Stimulated activated CD4-positive, alpha-beta T cell treated with anti-CD3 and anti-CD28 coated beads, Interleukin-2, amount 100 ng/mL, for 24 hours (primary cell): ENCODE measurements around the gene UBQLN4.

Experiments used
- DNase-seq, 2 donors: peaks; one replicate each; pipeline ENCODE4 v3.0.0-alpha.2; 2020

UBQLN4 gene

DNA sequence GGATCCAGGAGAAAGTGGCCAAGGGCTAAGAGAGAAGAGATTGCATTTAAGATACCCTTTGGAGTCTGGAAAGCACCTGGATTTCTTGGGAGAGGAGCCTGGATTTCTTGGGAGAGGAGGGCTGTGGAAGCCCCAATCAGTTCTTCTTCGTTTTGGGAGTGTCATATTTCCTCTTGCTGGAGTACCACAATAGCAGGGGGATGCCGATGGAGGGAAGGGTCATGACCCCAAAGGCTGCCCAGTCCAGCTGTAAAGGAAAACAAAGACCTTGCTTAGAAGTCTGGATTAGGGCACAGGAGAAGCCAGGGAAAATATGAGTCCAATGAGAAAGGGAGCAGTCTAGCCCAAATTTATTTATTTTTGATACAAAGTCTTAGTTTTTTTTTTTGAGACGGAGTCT lies 44.2 kb downstream of the UBQLN4 start:
- DNase-seq = no peak

DNA sequence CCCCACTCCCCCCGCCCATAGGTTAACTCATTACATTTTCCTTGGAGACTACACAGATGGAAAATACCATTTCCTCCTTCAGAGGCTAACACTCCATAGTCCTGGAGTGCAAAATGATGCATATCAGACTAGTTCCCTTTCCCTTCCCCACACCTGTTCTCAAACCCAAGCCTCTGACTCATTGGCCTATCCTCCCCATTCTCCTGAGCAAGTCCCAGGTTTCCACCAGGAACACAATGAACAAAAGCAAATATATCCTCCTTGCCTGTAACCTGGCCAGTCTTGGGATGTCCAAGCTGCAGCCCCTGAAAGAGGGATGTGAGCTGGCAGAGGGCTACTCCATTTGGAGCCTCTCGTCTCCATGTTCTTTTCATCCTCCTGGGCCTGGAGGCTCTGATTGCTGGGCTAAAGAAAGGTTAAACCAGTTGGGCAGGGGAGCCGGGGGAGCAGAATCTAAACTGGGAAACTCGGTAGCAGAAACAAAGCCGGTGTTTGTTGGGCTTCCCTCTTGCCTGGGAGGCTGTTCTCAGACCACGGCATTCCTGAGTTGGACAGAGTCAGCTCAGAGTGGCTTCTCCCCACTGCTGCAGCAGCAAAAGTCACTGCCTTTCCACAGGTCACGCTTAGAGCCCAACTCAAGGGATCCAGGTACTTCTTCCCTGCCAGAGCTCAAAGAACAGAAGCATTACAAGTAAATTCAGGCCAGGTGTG lies 46.8 kb downstream of the UBQLN4 start:
- DNase-seq = no peak

DNA sequence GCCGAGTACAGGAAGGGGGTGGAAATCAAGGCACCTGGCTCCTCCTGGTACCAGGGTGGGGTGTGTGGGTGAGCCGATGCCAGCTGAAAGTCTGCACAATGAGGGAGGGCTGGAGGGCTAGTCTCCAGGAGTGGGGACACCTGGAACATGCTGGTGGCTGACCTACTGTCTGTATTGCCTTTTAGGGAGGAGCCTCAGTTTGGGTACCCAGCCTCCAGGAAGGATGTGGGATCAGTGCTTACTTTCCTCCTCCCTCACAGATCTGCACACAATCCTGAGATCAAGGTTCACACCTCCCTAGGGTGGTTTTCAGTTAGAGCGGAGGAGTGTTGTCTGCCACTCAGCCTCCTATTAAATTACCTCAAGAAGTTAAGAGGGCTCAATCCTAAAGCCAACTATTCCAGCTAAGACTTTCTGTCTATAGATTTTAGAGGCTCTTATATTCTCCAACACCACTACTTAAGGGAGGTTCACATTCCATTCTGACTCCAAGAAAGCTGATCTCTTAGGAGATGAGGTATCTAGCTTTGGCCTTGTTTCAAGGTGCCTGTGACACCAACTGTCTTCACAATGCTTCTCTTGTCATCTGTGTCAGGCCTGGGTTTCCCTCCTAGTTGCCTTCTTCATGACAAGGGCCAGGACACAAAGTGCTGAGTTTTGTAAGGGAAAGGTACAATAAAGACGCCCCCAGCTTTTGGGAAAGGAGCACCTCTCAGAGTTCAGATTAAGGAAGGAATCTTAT lies 48.6 kb downstream of the UBQLN4 start:
- DNase-seq = peak in 1 of 2 donors; percentile 10

DNA sequence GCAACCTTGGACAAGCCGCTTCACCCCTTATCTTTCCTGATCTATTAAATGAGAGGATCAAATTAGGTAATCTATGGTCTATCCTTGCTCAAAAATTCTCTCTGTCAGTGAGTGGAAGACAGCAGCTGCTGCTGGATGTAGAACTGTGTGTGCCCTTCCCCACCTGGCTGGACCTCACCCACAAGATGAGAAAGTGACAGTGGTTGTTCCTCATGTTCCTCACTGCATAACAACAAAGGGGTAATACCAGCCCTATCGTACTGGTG lies 49.7 kb downstream of the UBQLN4 start:
- DNase-seq = no peak

DNA sequence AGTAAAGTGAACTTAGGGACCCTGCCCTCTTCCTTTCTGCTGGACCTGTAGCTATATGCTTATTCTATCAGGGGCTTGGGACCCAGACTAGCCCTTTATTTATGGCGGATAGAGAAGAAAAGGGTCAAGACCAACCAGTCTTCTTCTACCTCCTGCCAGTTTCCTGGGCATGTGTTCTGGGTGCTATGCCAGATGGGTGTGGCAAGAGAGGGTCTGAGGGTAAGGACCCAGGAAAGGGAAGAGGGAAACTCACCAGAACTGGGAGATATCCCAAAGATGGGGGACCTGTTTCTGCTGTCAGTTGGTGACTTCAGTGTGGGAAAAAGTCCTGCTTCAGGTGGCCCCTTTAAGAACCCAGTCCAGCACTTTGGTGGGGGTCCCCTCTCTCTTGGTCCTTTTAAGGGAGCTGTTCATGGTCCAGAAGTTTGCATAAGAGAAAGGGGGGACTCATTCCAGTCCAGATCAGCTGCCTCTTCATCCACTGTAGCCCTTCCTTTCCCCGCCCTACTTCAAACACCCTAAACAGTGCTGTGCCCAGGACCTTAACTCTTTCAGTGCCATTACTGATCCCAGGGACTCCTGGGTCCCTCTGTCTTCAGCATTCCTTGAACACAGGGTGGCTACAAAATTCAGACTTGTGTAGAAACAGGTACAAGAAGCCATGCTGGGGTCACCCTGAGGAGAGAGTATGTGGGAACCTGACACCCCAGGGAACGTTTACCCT lies 51.2 kb downstream of the UBQLN4 start:
- DNase-seq = no peak

DNA sequence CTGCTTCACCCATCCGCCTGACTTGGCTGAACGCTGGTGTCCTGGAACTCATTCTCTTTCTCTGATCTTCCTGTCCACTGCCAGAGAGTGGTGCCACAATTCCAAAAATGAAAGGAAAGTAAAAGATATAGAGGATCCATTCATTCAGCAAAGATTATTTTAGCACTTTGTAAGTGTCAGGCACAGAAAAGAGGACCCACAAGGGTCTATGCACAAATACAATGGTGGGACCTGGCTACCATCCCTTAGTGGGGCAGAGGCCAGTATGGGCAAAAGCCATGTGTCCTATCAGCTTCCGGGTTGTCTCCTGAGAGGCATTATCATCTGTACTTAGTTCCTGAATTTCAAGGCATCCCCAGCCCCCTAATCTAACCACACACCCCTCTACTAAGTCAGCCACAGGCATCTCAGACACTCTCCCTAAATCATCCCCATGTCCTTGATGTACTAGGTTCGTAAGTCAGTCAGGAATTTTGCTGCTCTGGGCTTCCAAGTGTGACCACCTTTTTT lies 51.9 kb downstream of the UBQLN4 start:
- no peak for DNase-seq

DNA sequence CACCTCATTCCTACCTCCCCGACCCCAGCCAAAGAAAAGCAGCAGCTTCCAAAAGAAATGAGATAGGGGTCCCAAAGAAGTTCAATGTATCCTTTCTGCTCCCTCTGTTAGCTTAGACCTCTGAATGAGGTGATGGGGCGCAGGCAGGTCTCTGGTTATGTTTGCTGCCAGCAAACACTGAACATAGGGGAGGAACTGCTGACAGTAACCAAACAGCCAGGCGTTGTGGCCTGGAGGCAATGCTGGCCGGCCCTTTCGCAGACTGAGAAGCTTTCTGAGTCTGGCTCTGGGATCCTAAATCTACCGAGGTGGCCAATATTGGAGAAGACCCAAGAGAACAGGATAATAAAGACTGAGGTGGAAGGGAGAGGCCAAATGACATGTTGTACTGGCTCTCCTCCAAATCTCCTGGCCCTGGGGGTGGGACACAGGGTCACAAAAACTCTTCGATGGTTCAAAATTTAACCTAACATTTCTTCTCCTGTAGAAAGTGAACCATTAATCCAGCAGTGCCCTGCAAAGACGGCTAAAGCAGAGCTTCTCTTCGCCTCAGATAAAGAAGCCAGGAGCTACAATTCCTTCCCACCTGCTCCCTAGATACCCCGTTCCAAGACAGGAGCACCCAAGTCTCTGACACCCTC lies 52.5 kb downstream of the UBQLN4 start:
- no peak for DNase-seq

DNA sequence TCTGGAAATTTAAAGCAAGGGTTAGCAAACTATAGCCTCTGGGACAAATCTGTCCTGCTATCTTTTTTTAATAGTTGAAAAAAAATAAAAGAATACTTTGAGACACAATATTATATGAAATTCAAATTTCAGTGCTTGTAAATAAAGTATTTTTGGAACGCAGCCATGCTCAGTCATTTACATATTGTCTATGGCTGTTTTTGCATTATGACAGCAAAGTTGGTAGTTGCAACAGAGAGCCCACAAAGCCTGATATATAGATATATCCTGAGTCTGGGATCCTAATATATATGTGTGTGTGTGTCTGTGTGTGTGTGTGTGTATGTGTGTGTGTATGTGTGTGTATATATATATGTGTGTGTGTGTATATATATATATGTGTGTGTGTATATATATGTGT lies 53.6 kb downstream of the UBQLN4 start:
- no peak for DNase-seq

DNA sequence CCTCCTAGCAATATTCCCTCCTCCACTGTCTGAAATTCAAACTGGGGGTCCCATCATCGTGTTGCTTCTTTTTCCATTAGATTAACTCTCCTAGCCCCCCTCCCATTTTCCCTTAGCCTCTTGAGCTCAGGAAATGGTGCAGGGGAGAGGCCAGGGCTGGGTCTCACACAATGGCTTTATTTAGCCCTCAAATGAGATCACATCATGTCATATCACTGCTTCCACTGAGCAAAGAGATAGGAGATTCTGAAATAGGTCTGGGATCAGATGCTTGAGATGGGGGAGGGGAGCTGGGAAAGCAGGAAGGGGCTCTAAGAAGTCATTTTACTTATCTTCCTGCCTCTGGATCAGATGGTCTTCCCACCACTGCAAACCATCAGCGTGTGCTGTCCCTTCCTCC lies 57.4 kb downstream of the UBQLN4 start:
- DNase-seq = no peak

DNA sequence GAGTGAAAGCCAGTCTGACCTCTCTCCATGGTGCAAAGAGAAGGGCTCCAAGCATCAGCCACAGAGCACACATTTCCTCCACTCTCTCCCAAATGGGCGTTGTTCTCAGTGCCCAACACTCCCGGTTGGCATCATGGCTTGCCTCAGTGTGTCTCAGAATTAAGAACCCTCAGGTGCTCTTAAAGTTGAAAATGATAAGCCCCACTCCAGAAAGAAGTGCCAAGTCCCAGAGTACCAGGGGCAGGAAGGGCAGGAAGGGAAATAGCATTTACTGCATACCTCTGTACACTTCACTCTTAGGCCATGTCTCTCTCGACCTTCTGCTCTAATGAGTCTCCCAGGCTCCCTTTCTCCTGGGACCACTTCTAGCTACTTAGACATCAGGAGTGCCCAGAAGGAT lies 60.0 kb downstream of the UBQLN4 start:
- DNase-seq = no peak

DNA sequence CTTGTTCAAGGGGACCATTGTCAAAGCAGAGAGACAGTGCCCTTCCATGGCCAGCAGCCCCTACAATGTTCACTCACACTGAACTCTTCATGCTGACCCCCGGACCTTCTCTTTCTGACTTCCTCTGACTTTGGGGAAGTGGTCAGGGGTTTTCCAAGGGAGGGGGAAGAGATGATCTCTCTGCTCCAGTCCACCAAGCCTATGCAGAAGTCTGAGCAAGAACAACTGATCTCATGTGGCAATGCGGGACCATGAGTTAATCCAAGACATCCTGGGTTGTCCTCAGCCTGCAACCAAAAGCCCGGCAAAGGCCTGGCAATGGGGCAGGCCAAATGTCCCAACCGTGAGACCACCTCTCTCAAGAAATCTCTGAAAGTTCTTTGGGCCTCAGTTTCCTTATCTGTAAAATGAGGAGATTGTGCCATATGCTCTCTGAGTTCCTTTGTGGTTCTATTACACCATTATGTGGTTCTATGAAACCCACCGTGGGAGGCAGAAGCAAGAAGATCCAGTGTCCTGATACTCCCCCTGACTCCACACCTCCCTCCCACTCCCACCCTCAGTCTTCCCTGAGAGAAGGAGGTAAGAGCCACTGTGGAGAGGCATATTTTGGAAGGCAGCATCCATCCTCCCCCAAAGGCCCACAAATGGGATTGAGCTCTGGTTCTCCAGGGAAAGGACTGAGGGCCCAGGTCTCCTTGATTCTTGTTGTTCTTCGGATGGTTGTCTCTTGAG lies 63.4 kb downstream of the UBQLN4 start:
- DNase-seq = no peak

DNA sequence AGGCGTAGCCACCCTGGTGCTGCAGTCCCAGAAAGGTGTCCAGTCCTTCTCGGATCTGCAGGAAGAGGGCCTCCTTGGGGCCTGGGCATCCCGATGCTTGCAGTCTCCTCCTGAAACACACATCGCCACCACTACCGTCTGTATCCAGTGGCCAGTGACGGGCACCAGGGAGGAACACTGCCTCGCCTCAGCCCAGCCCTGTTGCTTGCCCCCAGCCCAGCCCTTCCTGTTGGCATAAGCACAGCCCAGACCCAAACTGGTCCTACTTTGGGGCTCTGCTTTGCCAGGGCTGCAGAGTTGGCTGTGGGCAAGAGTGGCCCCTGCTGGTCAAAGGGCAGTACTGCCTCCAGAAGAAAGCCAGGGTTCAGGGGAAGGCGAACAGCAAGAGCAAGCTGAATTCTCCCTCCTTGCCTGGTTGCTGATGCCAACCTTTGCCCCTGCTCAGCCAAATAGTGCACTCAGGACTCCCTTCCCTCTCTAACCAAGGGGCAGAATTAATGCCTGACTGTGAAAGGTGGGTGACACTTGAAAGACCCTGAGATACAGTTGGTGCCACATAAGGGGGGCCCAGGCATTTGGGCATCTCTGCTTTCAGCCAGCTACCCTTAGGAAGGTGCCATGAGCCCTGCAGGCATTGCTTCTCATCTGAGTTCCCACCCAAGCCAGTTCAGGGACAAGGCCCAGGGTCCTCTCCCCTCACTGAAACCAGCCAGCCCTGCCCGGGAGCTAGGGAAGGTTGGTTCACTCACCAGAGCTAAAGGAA lies 64.2 kb downstream of the UBQLN4 start:
- peak; percentile 78 to 80 for DNase-seq
